ENCODE data around the gene MYO1B.

The MYO1B gene

GRCh38 chr2:191264647-191265081 lies 19.5 kb downstream of the MYO1B start:
- DNase-seq, result no peak

GRCh38 chr2:191265311-191266170 lies 20.3 kb downstream of the MYO1B start:
- no peak for DNase-seq

- DNase-seq, result no peak
These were observed 21.0 kb downstream of the MYO1B start for GRCh38 chr2:191266201-191266600.

GRCh38 chr2:191268596-191268995 lies 23.4 kb downstream of the MYO1B start:
- DNase-seq, result no peak

GRCh38 chr2:191270306-191271161 lies 25.3 kb downstream of the MYO1B start:
- no peak for DNase-seq

GRCh38 chr2:191272064-191272463 lies 26.9 kb downstream of the MYO1B start:
- no peak for DNase-seq

GRCh38 chr2:191274413-191274815 lies 29.2 kb downstream of the MYO1B start:
- no peak for DNase-seq

- DNase-seq, result no peak
These were observed 31.7 kb downstream of the MYO1B start for GRCh38 chr2:191276792-191277465.

GRCh38 chr2:191280290-191280689 lies 35.1 kb downstream of the MYO1B start:
- DNase-seq, result no peak

GRCh38 chr2:191280834-191281756 lies 35.9 kb downstream of the MYO1B start:
- no peak for DNase-seq

GRCh38 chr2:191285252-191285651 lies 40.0 kb downstream of the MYO1B start:
- no peak for DNase-seq

- DNase-seq, result no peak
These were observed 42.6 kb downstream of the MYO1B start for GRCh38 chr2:191287820-191288219.

- no peak for DNase-seq
These were observed 43.8 kb downstream of the MYO1B start for GRCh38 chr2:191289049-191289448.

GRCh38 chr2:191291471-191291870 lies 46.3 kb downstream of the MYO1B start:
- DNase-seq, result no peak

GRCh38 chr2:191292869-191293268 lies 47.7 kb downstream of the MYO1B start:
- no peak for DNase-seq

- DNase-seq, result no peak
These were observed 49.9 kb downstream of the MYO1B start for GRCh38 chr2:191295088-191295487.

GRCh38 chr2:191296083-191297006 lies 51.1 kb downstream of the MYO1B start:
- no peak for DNase-seq

GRCh38 chr2:191297033-191297432 lies 51.8 kb downstream of the MYO1B start:
- no peak for DNase-seq

GRCh38 chr2:191298306-191298705 lies 53.1 kb downstream of the MYO1B start:
- no peak for DNase-seq

- DNase-seq, result no peak
These were observed 53.8 kb downstream of the MYO1B start for GRCh38 chr2:191299010-191299409.

GRCh38 chr2:191299866-191300265 lies 54.7 kb downstream of the MYO1B start:
- no peak for DNase-seq

Data from inflammatory macrophage treated with lipopolysaccharide for 4 hours (primary cell).